ENCODE results near the gene OPCML.

DNA sequence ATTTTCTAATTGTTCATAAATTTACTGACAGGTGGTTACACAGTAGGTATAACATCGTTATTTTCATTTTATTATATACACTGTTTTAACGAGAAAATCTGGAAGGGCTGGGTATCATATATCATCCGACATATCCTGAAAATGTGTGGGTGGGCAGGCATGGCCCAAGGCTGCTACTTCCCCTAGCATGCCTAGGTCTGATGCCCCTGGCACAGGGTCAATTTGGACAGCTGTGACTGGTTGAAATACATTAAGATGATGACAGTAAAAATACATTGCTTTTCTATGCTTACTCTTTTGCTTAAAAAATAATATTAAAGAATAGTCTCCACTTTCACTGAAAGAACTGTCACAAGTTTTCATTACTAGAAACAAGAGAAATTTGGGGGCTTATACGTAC, 908.8 kb downstream of the OPCML start:
- TF ChIP-seq, protein P1, sequence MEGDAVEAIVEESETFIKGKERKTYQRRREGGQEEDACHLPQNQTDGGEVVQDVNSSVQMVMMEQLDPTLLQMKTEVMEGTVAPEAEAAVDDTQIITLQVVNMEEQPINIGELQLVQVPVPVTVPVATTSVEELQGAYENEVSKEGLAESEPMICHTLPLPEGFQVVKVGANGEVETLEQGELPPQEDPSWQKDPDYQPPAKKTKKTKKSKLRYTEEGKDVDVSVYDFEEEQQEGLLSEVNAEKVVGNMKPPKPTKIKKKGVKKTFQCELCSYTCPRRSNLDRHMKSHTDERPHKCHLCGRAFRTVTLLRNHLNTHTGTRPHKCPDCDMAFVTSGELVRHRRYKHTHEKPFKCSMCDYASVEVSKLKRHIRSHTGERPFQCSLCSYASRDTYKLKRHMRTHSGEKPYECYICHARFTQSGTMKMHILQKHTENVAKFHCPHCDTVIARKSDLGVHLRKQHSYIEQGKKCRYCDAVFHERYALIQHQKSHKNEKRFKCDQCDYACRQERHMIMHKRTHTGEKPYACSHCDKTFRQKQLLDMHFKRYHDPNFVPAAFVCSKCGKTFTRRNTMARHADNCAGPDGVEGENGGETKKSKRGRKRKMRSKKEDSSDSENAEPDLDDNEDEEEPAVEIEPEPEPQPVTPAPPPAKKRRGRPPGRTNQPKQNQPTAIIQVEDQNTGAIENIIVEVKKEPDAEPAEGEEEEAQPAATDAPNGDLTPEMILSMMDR (IDR thresholded peaks at IDR 0.05; ENCODE audit: low read depth, low read length, missing input control), result no peak
- TF ChIP-seq SP1 (IDR thresholded peaks at IDR 0.05) (no peak), FOXA1 (IDR thresholded peaks at IDR 0.05) (no peak), TAF1 (conservative IDR thresholded peaks at IDR 0.05) (no peak), EGR1 (IDR thresholded peaks at IDR 0.05; ENCODE audit: low read depth in 2 of 2) (no peak), JUND (IDR thresholded peaks at IDR 0.05) (no peak), REST (IDR thresholded peaks at IDR 0.05) (no peak), HNF4A (conservative IDR thresholded peaks at IDR 0.05) (no peak), YY1 (IDR thresholded peaks at IDR 0.05) (no peak)
- TF ChIP-seq, protein P2, sequence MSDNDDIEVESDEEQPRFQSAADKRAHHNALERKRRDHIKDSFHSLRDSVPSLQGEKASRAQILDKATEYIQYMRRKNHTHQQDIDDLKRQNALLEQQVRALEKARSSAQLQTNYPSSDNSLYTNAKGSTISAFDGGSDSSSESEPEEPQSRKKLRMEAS (IDR thresholded peaks at IDR 0.05), result no peak
- TF ChIP-seq, protein P3, sequence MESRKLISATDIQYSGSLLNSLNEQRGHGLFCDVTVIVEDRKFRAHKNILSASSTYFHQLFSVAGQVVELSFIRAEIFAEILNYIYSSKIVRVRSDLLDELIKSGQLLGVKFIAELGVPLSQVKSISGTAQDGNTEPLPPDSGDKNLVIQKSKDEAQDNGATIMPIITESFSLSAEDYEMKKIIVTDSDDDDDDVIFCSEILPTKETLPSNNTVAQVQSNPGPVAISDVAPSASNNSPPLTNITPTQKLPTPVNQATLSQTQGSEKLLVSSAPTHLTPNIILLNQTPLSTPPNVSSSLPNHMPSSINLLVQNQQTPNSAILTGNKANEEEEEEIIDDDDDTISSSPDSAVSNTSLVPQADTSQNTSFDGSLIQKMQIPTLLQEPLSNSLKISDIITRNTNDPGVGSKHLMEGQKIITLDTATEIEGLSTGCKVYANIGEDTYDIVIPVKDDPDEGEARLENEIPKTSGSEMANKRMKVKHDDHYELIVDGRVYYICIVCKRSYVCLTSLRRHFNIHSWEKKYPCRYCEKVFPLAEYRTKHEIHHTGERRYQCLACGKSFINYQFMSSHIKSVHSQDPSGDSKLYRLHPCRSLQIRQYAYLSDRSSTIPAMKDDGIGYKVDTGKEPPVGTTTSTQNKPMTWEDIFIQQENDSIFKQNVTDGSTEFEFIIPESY (IDR thresholded peaks at IDR 0.05), result no peak
- TF ChIP-seq, protein P4, sequence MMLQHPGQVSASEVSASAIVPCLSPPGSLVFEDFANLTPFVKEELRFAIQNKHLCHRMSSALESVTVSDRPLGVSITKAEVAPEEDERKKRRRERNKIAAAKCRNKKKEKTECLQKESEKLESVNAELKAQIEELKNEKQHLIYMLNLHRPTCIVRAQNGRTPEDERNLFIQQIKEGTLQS (IDR thresholded peaks at IDR 0.05), result no peak
